Nucleus accumbens (tissue), 56 donors: Measurements from ENCODE around the gene SKIC8.
A peak's percentile ranks its signal among the peaks of the same experiment; 100 is the strongest.

Experiments
- DNase-seq, 56 donors: peaks; one replicate each; lab custom pipeline; 2025; lab: John Stamatoyannopoulos, UW

Gene SKIC8

DNA sequence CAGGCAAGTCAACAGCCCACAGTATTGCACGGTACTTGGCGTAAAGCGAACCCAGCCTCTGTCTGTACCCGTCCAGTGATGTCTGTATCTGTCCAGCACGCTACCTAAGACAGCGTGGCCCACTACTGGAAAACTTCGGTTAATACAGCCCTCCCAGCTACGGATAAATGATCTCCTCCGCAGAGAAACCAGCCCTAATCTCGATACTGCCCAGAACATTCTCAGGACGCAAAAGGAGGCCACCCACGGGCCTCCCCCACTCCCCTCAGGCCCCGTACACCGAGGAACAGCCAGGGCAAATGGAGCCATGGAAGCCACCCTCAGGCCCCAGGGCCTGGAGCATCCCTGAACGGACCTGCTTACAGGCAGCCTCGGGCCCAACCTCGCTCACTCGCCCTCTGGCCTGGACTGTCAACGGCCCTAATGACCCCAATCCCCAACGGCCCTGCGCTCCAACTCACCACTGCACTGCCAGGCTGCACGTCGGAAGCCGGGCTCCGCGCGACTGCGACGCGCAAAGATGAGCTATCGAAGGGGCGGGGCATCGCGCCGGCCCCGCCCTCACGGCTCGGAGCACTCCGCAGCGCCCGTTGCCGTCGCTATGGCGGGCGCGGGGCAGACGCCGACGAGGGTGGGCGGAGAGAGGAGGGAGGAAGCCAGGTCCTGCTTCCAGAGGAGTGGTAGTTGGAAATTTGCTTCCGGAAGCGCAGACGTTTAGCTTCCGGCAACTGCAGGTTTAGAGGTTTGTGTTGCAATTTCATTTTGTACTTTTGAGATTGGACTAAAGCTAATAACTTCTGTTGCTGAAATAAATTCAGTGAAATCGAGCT, at the start of gene SKIC8:
SKIC8 (minus strand) TSS at position 509 of the 830 bp plus-strand sequence. CDS start 3,923 bp downstream, outside the sequence.
- DNase-seq = peak in 55 of 56 donors; percentile 45 to 95 (median 81)

DNA sequence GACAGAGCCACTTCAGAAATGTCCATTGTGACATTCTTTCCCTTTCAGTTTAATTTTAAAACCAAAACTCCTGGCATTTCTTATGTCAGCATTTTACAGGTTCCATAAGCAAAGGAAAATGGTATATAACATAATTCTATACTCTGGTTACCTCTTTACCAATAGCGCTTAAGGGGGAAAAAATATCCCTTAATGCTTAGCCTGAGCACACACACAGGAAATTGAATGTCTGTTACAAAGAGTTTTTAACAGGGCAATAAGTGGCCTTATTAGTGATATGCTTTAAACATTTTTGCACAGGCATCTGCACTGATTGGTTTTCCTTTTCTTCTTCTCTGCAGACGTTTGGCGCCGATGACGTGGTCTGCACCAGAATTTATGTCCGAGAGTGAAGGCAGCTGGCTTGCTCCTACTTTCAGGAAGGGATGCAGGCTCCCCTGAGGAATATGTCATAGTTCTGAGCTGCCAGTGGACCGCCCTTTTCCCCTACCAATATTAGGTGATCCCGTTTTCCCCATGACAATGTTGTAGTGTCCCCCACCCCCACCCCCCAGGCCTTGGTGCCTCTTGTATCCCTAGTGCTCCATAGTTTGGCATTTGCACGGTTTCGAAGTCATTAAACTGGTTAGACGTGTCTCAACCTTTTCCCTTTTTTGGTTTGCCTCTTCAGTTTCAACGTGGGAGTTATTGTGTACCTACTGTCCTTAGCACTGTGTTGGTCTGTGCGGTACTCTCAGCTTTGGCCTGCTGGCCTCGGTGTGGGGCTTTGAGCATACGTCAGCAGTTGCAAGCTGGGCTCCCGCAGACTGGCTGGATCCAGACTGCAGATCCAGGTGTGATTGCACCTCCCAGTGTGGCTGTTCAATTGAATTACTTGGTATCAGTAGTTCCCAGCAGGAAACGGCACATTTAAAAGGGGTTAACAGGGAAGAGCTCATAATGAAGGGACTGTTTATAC, 48.5 kb upstream of the SKIC8 start:
- no peak for DNase-seq

DNA sequence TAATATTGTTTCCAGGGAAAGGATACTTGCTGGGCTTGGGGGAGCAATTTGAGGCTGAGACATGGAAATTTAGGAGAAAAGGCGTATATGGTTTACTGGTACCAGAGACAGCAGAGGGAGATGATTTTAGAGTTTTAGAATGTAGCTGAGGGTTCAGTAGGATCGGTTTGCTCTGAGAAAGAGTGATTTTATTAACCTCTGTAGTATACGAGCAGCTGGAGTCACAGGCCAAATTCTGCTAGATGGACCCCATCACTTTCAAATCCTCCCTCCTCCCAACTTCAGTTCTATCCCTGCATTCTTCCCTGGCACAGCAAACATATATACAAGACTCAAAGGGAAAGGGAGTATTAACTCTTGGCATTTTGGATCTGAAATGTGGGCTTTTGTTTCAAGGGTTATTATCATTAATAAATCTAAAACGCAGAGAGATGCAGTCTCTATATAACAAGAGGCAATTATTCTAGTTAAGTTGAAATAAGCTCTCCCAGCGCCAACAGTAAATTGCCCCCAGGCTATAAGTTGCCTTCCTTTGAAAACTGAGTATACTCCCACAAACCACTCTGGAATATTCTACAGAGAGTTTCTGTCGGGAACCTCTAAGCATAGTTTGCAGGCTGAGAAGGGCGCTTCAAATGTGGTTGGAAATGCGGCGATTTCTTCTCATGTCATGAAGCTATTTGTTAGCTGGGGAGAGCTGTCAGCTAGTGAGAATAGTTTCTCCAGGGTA, 46.2 kb upstream of the SKIC8 start:
- DNase-seq = no peak

DNA sequence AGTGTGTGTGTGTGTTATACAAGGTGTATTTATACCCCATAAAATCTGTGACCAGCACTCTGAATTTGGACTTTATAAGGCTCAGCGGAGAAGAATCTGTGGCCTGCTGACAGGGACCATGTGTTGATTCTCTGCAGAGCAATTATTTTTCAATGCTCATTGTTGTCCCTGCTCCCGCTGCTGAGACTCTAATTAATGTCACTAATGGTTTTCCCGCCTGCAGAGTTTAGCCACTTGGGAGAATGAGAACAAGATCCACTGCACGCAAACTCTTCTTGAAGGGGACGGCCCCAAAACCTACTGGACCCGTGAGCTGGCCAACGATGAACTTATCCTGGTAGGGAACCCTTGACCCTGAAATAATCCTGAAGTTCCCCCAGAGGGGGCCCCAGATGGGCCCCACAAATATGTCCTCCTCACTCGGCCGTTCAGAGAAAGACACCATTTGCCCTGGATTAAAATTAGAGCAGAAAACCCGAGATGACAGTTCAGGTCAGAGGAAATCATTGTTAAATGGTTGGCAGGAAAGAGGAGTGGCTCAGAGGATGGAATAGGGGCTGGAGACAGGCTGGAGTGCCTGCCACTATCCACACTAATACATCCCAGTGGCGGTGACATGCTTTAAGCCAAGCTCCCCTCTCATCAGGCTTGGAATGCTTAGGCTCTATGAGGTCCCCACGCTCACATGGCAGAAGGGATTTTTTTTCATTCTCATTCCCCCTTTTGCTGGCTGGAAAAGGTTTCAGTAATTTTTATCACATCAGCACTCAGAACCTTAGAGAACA, 44.1 kb upstream of the SKIC8 start:
- DNase-seq = no peak

DNA sequence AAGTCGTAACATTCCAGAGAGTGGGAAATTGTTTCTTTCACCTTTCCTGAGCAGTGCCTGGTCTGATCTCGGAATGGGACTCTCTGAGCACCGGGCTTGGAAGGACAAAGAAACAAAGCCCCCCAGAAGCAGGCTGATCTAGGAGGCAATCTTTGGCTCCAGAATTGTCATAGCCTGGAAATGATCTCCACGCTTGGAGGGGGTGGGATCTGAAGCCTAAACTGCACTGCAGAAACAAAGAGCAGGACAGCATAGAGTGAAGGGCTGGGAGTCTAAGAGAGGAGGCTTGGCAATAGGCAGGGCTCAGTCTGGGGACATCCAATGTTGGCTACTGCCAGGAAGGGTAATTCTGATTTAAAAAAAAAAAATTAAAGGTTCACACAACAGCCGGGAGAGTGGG, 42.6 kb upstream of the SKIC8 start:
- DNase-seq = no peak

DNA sequence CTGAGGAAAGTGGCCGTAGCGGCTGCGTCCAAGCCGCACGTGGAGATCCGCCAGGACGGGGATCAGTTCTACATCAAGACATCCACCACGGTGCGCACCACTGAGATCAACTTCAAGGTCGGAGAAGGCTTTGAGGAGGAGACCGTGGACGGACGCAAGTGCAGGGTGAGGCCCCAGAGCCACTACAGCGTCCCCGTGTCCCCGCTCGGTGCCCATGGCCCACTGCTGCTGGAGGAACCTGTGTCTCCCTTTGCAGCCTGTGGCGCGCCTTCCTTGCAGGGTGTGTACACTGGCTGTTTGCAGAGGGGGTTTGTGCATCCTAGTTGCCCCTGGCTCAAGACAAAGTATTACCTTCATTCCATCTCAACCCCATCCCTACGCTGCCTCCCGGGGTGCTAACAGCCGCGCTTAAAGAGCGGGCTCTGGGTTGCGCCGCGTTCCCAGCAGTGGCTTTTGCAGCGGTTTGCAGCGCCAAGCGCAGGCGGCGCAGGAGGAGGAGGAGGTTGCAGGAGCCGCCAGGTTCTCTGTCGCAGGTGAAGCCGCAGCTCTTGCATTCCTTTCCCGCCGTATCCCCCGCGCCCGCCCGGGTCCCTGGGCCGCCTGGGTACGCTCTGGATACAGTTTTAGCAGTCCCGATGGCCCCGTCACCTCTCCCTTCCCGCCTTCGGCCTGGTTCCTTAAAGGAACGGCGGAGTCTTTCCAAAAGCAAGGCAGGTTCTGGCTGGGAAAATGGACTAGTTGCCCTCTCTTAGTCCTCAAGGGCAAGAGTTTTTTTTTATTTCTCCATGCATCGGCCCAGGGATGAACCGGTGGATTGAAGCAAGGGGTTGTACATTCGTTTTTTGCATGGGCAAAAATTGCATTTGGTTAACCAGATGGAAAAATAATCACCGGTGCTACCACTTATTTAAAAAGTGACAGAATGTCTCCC, 41.9 kb upstream of the SKIC8 start:
- peak in 17 of 56 donors; percentile 4 to 64 (median 12) for DNase-seq

DNA sequence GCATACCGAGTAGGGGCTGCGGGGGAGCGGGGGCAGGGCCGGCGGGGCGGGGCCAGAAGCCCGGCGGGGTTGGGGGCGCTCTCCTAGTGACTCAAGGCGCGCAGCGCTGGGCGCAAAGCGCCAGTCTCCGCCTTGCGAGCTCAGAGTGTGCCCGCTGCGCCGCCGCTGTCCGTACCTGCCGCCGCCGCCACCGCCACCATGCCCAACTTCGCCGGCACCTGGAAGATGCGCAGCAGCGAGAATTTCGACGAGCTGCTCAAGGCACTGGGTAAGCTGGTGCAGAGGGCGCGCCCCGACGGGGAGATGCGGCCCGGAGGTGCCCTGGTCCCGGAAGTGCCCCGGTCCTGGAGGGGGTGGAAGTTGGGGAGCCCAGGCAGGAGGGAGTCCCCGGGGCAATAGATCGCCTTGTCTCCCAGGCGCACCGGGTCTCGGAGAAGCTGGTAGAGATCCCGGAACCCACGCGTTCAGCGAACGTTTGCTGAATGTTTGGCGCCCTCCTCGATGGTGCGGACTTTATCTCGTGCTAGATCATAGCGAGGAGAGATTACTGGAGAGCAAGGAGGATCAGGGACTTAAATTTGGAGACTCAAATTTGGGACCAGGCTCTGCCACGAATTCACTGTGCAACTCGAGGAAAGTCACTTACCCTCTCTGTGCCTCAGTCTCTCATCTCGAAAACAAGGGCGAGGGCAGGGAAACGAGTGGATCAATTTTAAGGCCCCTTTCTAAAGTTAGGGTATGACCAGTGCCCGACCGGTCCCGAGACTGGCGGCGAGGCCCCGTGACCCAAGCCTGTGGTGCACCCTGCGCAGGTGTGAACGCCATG, 41.0 kb upstream of the SKIC8 start, which contains the start of gene CRABP1:
CRABP1 (plus strand) TSS at position 123 of the 826 bp plus-strand sequence; CDS start at position 199, 76 bp downstream.
- DNase-seq = no peak

DNA sequence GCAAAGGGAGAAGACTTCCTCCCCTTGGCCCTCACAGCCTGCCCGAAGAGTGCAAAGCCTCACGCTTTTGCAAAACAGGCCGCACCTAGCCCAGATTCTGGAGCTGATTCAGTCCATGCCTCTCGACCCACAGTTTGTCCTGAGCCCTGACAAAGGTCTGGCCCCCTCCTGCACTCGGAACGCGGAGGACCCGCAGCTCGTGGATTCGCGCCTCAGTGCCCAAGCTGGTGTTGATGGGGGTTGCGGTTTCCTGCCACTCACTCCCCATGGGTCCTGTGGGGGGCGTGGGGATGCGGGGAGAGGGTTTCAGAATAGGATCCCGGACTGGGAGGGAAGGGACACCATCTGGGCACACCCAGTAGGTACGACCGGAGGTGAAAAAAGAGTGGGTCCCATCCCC, 40.1 kb upstream of the SKIC8 start:
- DNase-seq = no peak

DNA sequence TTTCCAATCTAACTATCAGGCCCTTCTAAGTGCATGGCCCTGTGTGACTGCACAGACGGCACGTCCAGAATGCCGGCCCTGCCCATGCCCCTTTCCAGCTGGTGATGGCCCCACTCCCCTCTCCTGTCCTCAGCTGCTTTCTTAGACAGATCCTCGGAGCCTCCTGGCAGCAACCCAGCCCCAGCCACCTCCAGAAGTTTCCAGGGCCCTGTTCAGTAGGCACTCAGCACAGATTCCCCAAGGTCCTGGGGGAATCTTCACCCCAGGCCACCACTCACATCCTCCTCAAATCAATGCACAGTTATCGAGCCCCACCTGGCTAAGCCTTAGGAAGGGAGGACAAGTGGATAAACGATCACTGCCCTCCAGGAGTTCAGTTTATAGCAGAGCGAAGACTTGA, 39.4 kb upstream of the SKIC8 start:
- no peak for DNase-seq

DNA sequence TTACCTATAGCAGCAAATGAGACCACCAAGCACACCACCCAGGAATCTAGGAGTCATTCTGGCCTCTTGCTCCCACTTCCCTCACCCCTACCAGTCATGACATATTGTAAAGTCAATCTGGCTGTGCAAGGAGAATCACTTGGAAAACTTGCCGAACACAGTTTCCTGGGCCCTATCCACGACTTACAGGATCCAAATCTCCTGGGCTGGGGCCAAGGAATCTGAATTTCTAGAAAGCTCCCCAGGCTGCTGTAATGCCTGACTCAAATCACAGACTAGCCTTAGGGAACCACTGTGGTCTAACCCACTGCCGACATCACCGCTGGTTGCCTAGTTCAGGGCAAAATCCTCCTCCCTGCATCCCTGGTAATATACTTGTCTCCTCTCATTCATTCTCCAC, 36.6 kb upstream of the SKIC8 start:
- DNase-seq = no peak

DNA sequence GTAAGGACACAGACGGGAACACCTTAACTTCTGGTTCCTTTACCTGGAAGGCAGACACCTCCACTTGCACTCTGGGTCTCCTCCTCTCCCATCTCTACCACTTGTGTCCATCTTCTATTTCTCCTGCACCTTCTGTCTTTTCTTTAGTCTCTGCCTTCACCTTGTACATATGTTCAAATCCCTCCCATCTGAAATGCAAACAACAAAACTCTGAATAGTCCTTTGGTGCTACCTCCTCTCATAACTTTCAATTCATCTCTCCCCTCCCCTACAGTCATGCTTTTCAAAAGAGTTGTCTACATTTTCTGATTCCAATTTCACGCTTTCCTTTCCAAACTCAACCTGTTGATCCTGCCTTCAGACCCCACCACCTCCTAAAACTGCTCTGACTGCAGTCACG, 35.4 kb upstream of the SKIC8 start:
- DNase-seq = no peak

DNA sequence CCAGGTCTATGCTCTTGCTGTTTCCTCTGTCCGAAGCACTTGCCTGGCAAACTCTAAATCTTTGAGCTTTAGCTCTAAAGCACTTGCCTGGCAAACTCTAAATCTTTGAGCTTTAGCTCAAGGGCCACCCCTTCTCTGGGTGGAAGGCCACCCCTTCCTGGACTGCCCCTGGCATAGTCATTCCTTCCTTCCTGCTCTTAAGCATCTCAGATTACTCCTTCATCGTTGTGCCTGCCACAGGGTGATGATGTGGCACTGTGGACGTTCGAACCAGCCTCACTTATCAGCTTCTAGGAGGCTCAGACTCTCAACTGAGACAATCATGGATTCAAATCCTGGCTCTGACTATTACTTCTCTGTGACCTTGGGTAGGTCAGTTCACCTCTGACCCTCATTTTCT, 30.2 kb upstream of the SKIC8 start:
- DNase-seq = no peak

DNA sequence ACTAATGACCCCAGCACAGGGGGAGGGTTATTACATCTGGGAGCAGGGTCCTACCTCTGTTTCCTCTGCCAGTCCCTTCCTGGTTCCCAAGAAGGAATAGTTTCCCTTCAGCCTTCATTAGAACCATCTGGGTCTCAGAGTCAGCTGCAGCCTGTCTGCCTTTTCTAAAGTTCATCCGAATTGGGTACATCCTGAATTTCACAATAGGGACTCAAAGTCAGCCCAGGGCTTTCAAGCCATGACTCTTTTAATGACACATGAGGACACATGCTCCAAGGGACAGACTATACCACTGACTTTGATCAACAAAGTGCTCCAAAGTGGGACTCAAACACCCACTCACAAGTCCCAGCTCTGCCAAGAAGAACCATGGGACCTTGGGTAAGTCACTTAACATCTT, 28.1 kb upstream of the SKIC8 start:
- no peak for DNase-seq

DNA sequence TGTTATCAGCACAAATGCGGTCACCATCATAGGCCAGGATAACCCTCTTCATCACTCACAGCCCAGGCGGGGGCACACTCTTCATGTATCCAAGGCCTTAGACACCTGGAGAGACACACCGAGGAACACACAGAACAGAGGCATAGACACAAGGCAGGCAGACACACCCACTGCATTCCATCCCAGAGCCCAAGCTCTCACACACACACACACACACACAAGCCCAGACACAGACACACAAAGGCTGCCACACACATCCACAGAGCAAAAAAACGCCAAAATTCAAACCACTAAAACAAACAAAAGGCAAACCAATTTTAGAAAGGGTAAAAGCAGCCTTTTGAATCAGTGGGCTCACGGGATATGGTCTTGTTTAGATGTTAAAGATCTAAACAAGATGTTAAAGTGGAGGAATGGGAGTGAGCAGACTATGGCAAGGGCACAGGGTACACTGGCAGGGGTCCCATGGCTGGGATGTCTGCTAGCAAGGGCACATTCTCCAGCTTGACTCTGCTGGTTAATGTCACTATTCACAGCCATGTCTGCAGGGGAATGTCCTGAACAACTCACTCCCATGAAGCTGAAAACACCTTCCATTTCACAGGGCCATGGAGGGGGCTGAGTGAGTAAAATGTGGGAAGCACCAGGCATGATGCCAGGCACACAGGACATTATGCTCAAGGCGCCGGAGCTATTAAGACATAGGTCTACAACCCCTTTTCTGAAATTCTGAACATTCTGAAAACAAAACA, 25.9 kb upstream of the SKIC8 start:
- DNase-seq = no peak

DNA sequence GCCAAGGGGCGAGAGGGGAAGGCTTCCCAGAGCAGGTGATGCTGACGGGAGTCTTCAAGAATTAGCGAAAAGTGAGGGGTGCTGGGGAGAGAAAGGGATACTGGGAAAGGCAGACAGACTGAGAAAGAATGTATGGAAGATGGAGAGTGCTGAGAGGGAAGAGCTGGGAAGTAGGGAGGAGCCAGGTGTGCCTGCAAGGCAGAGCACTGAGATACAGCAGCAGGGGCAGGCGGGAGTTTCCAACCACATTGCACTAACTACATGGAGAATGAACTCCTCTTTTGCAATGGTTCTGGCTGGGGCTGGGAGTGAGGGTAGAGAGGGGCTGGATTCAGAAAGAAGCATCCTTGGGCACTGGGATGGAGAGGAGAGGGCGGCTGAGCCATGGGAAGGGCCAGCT, 24.7 kb upstream of the SKIC8 start:
- no peak for DNase-seq

DNA sequence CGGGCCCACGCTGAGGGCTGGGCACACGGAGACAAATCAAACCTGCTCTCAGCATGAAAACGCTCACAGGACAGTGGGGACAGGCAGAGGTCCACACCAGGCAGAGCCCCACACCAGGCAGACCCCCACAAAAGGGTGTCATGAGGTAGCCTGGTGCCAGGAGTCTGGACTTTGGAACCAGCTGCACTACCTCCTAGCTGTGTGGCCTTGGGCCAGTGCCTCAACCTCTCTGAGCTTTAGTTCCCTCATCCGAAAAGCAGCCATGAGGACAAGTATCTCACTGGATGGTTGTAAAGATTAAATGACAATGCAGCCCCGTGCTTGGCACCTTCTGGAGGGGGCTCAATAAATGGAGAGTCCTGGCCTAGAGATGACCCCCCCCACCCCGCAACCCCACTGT, 24.3 kb upstream of the SKIC8 start:
- no peak for DNase-seq
